Daoy (cell line): ENCODE data around the gene NTN3. TPM values are rescaled to one million over a fixed set of nuclear protein-coding genes. Genes with fewer than 3 reads are reported as not detected.
A peak's percentile ranks its signal among the peaks of the same experiment; 100 is the strongest.

Experiments used
- DNase-seq: peaks from one replicate; pipeline ENCODE4 v3.0.0-alpha.2; 2015; ENCODE audit warnings: low read depth
- total RNA-seq: library from RNA; depleted of rRNA; stranded (reverse); fragments of >200 nt; shearing (Covaris generic); gene quantifications from 2 replicates; pipeline ENCODE4 v1.2.3, GENCODE V29; 2014

NTN3 gene
- total RNA-seq, 1 experiment from 2014 or later = not detected

GRCh38 chr16:2466667-2467527, 4.2 kb upstream of the NTN3 start:
- DNase-seq = no peak

- DNase-seq = peak; percentile 84
Measured at GRCh38 chr16:2467528-2468232, 3.4 kb upstream of the NTN3 start.

- DNase-seq = peak; percentile 63
Measured at GRCh38 chr16:2468233-2468724, 2.8 kb upstream of the NTN3 start.

- no peak for DNase-seq
Measured at GRCh38 chr16:2468725-2469398, 2.2 kb upstream of the NTN3 start.

GRCh38 chr16:2469399-2470233, 1.5 kb upstream of the NTN3 start:
- DNase-seq = no peak

GRCh38 chr16:2470234-2470601, 879 bp upstream of the NTN3 start:
- DNase-seq = no peak

GRCh38 chr16:2470603-2471015, 488 bp upstream of the NTN3 start:
- no peak for DNase-seq

- DNase-seq = no peak
Measured at GRCh38 chr16:2471653-2472487, 773 bp downstream of the NTN3 start.

- no peak for DNase-seq
Measured at GRCh38 chr16:2472488-2472864, 1.4 kb downstream of the NTN3 start.

GRCh38 chr16:2472885-2473445, 1.9 kb downstream of the NTN3 start:
- DNase-seq = no peak

- DNase-seq = no peak
Measured at GRCh38 chr16:2473446-2473926, 2.4 kb downstream of the NTN3 start.

- no peak for DNase-seq
Measured at GRCh38 chr16:2473999-2474876, 3.1 kb downstream of the NTN3 start.

- peak; percentile 90 for DNase-seq
Measured at GRCh38 chr16:2474877-2475412, 3.8 kb downstream of the NTN3 start, which contains the start of gene TBC1D24. TBC1D24 (plus strand) TSS chr16:2475127; CDS start chr16:2496149, 21,022 bp downstream.

- no peak for DNase-seq
Measured at GRCh38 chr16:2475413-2476344, 4.6 kb downstream of the NTN3 start.

- no peak for DNase-seq
Measured at GRCh38 chr16:2476345-2476720, 5.2 kb downstream of the NTN3 start.

GRCh38 chr16:2476741-2477140, 5.6 kb downstream of the NTN3 start:
- DNase-seq = no peak

GRCh38 chr16:2477327-2477726, 6.2 kb downstream of the NTN3 start:
- DNase-seq = no peak

- no peak for DNase-seq
Measured at GRCh38 chr16:2478279-2478678, 7.2 kb downstream of the NTN3 start.
